Loucy (cell line): ENCODE data around the gene RHBDD2.

Experiments
- CTCF ChIP-seq: fragments of 200-600 bp; sonication (generic); conservative IDR thresholded peaks from 2 replicates; pipeline ENCODE4 v1.5.1; 2014; ENCODE audit warnings: mild to moderate bottlenecking, antibody characterized with exemption, low read length
- EZH2phosphoT487 ChIP-seq: fragments of 200-600 bp; IDR thresholded peaks from 2 replicates; pipeline ENCODE4 v1.6.1; 2018; ENCODE audit warnings: antibody characterized with exemption, mild to moderate bottlenecking, moderate library complexity, borderline replicate concordance

GRCh38 chr7:75889826-75890225 lies 11.0 kb downstream of the RHBDD2 start:
- TF ChIP-seq CTCF = no peak
- TF ChIP-seq EZH2phosphoT487 = no peak
